Measurements from ENCODE around the gene IFNA7. TPM values are rescaled to one million over a fixed set of nuclear protein-coding genes. Genes with fewer than 3 reads are reported as not detected.

Gene IFNA7
- total RNA-seq, 1 donor from 2014 or later, result not detected

- no peak overlapping the region for H3K4me3 Mint-ChIP-seq
- DNase-seq (ENCODE audit: low read depth, low spot score), result no peak
- peaks cover 3% of the 10 kb centered on the region for H3K9me3 Mint-ChIP-seq
- TF ChIP-seq CTCF (conservative IDR thresholded peaks at IDR 0.05), result no peak
- no peaks in the 10 kb centered on the region for H3K27me3 Mint-ChIP-seq (ENCODE audit: low read depth)
- peaks cover 6% of the 10 kb centered on the region for H3K4me1 Mint-ChIP-seq
- no peak overlapping the region for H3K27ac Mint-ChIP-seq (ENCODE audit: unreplicated experiment)
- no peaks in the 10 kb centered on the region for H3K36me3 Mint-ChIP-seq (ENCODE audit: low read depth)
Observed at GRCh38 chr9:21153336-21154017, 48.5 kb downstream of the IFNA7 start.

Other genes starting within 250 kb of the IFNA7 start
- 0.72 and 0.75 TPM in 2 replicates for gene HACD4, start 170.6 kb downstream of the IFNA7 start, total RNA-seq
- not detected in 2 replicates for gene IFNB1, start 124.3 kb downstream of the IFNA7 start, total RNA-seq
- not detected in 2 replicates for gene IFNW1, start 60.4 kb downstream of the IFNA7 start, total RNA-seq
- not detected in 2 replicates for gene IFNA21, start 35.5 kb downstream of the IFNA7 start, total RNA-seq
- gene IFNA4, start 14.6 kb downstream of the IFNA7 start, total RNA-seq, result not detected in 2 replicates
- gene IFNA10, start 4.9 kb upstream of the IFNA7 start, total RNA-seq, result not detected in 2 replicates
- gene IFNA16, start 15.1 kb upstream of the IFNA7 start, total RNA-seq, result not detected in 2 replicates
- gene IFNA17, start 26.0 kb upstream of the IFNA7 start, total RNA-seq, result not detected in 2 replicates
- not detected in 2 replicates for gene IFNA14, start 37.8 kb upstream of the IFNA7 start, total RNA-seq
- not detected in 2 replicates for gene IFNA5, start 103.1 kb upstream of the IFNA7 start, total RNA-seq
- 31.0 and 31.7 TPM in 2 replicates for gene KLHL9, start 133.2 kb upstream of the IFNA7 start, total RNA-seq
- not detected in 2 replicates for gene IFNA6, start 148.7 kb upstream of the IFNA7 start, total RNA-seq
- not detected in 2 replicates for gene IFNA13, start 165.9 kb upstream of the IFNA7 start, total RNA-seq
- gene IFNA2, start 183.2 kb upstream of the IFNA7 start, total RNA-seq, result not detected in 2 replicates
- gene IFNA8, start 206.9 kb upstream of the IFNA7 start, total RNA-seq, result not detected in 2 replicates
- not detected in 2 replicates for gene IFNA1, start 238.2 kb upstream of the IFNA7 start, total RNA-seq